ENCODE results near the gene TMCO6. TPM values are rescaled to one million over a fixed set of nuclear protein-coding genes. Genes with fewer than 3 reads are reported as not detected.

TMCO6 gene
- total and polyA plus RNA-seq, 2 of the 8 experiments (the other 6 are each of a cell fraction or from before 2014, with no cell fraction given), result 29.0 to 40.9 TPM

DNA sequence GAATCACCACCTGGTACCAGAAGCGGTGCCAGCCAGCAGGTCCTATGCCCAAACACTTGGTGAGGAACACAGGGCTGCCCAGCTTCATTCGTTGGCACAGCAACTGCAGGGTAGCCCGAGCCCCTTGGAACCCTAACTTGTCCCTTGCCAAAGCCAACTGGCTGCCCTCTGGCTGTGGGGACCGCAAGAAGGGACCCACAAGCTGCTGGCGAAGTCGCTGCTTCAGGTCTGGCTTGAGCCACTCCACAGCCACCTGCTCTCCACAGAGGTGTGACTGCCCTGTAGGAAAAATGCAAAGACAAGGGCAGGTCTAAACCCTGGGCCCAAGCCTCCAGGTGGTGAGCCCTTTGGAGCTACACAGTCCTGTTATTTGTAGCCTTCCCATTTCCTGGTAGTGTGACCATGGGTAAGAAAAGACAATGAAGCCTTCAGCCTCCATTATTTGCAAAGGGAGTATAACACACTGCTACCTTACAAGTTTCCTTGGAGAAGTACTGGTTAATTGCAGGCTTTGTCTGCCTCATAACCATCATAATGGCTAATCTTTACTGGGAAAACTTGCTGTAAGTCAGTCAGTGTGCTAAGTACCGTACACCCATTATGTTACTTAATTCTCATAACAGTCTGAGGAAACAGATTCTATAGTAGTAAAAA lies 32.3 kb downstream of the TMCO6 start (continued):
- TF ChIP-seq, protein P1, sequence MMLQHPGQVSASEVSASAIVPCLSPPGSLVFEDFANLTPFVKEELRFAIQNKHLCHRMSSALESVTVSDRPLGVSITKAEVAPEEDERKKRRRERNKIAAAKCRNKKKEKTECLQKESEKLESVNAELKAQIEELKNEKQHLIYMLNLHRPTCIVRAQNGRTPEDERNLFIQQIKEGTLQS (IDR thresholded peaks at IDR 0.05; ENCODE audit: insufficient read depth, low read depth, low read length), result no peak
- no peak for TF ChIP-seq SIX5 (IDR thresholded peaks at IDR 0.05; ENCODE audit: low read depth, low read length)
- TF ChIP-seq, protein P2, sequence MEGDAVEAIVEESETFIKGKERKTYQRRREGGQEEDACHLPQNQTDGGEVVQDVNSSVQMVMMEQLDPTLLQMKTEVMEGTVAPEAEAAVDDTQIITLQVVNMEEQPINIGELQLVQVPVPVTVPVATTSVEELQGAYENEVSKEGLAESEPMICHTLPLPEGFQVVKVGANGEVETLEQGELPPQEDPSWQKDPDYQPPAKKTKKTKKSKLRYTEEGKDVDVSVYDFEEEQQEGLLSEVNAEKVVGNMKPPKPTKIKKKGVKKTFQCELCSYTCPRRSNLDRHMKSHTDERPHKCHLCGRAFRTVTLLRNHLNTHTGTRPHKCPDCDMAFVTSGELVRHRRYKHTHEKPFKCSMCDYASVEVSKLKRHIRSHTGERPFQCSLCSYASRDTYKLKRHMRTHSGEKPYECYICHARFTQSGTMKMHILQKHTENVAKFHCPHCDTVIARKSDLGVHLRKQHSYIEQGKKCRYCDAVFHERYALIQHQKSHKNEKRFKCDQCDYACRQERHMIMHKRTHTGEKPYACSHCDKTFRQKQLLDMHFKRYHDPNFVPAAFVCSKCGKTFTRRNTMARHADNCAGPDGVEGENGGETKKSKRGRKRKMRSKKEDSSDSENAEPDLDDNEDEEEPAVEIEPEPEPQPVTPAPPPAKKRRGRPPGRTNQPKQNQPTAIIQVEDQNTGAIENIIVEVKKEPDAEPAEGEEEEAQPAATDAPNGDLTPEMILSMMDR (IDR thresholded peaks at IDR 0.05; ENCODE audit: control extremely low read depth in 1 of 3, insufficient read depth in 1 of 3, low read depth in 1 of 3, low read length in 3 of 3), result no peak
- no peak for TF ChIP-seq POU5F1 (IDR thresholded peaks at IDR 0.05; ENCODE audit: low read depth, low read length)
- TF ChIP-seq SP4 (IDR thresholded peaks at IDR 0.05; ENCODE audit: low read length), result no peak
- TF ChIP-seq, protein P3, sequence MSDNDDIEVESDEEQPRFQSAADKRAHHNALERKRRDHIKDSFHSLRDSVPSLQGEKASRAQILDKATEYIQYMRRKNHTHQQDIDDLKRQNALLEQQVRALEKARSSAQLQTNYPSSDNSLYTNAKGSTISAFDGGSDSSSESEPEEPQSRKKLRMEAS (IDR thresholded peaks at IDR 0.05), result no peak
- no peak for TF ChIP-seq YY1 (IDR thresholded peaks at IDR 0.05; ENCODE audit: low read depth, low read length)
- TF ChIP-seq, protein P4, sequence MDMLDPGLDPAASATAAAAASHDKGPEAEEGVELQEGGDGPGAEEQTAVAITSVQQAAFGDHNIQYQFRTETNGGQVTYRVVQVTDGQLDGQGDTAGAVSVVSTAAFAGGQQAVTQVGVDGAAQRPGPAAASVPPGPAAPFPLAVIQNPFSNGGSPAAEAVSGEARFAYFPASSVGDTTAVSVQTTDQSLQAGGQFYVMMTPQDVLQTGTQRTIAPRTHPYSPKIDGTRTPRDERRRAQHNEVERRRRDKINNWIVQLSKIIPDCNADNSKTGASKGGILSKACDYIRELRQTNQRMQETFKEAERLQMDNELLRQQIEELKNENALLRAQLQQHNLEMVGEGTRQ (IDR thresholded peaks at IDR 0.05; ENCODE audit: low read length), result no peak
- no peak for TF ChIP-seq GTF2F1 (IDR thresholded peaks at IDR 0.05; ENCODE audit: borderline replicate concordance, low read depth, low read length)

All from H1 (cell line).